Erythroblast (primary cell): ENCODE results near the gene UGT1A7.

Source experiments
- GATA1 ChIP-seq: IDR thresholded peaks from 2 replicates; pipeline ENCODE4 v1.6.1; 2011; ENCODE audit warnings: low read depth, mild to moderate bottlenecking, control low read depth, low read length, moderate library complexity
- POLR2A ChIP-seq: IDR thresholded peaks from 2 replicates; pipeline ENCODE4 v1.6.1; 2011; ENCODE audit warnings: mild to moderate bottlenecking, low read length

DNA sequence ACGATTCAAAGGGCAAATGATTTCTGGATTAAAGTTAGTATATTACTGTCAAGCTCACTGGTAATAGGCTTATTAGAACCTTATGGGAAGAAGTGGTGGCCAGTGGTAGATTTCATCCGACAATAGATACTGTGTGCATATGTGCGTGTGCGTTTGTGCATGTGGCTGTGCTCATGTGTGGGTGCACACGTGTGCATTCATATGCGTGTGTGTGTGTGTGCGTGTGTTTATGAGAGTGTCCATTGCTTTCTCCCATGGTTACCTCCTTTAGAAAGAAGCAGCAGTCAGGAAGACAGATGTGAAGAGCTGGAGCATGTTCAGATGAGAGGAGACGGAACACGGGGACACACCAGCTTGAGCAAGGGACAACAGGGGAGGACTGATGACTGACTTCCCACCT, 87.6 kb downstream of the UGT1A7 start:
- TF ChIP-seq POLR2A (no peak), GATA1 (no peak)
